Tibial artery (tissue), 4 donors: Measurements from ENCODE around the gene CAMSAP1.

Source experiments
- DNase-seq, 2 donors: peaks; one replicate each; pipeline ENCODE4 v3.0.0-alpha.2; 2019
- H3K27ac ChIP-seq, 2 donors: fragments of 200-600 bp; sonication (generic) in 1 of 2; 1 replicate in 1 of 2; 2 replicates in 1 of 2; pipeline ENCODE4 v1.5.1; 2018 to 2019; ENCODE audit warnings: mild to moderate bottlenecking in 1 of 2
- H3K27me3 ChIP-seq, 2 donors: fragments of 200-600 bp; sonication (generic) in 1 of 2; one replicate each; pipeline versions ENCODE4 v1.5.1 to v1.6.0; 2016 to 2019
- H3K36me3 ChIP-seq, 3 donors: fragments of 200-600 bp; sonication (generic) in 2 of 3; one replicate each; pipeline ENCODE4 v1.5.1; 2016 to 2019; ENCODE audit warnings: mild to moderate bottlenecking in 2 of 3
- H3K4me1 ChIP-seq, 4 donors: fragments of 200-600 bp; sonication (generic) in 2 of 4; 1 replicate in 3 of 4; 2 replicates in 1 of 4; pipeline ENCODE4 v1.5.1; 2016 to 2019
- H3K4me3 ChIP-seq, 2 donors: fragments of 200-600 bp; sonication (generic) in 1 of 2; 1 replicate in 1 of 2; 2 replicates in 1 of 2; pipeline ENCODE4 v1.5.1; 2018 to 2019; ENCODE audit warnings: mild to moderate bottlenecking in 2 of 2
- H3K9me3 ChIP-seq, 3 donors: fragments of 200-600 bp; sonication (generic) in 1 of 3; one replicate each; pipeline ENCODE4 v1.5.1; 2016 to 2019
- CTCF ChIP-seq, 2 experiments: fragments of 200-600 bp in 1 of 2; fragments of 450-650 bp in 1 of 2; IDR thresholded peaks; one replicate each; pipeline ENCODE4 v1.5.1; 2017 to 2019; ENCODE audit warnings: antibody characterized with exemption in 2 of 2, mild to moderate bottlenecking in 1 of 2, moderate library complexity in 1 of 2
- intact Hi-C: fragments of 100-400 bp; cut with DNase I; formaldehyde crosslinking; loops from one replicate; pipeline ENCODE4 v1.15.0; 2023; ENCODE audit warnings: low total_unique reads

Gene CAMSAP1

DNA sequence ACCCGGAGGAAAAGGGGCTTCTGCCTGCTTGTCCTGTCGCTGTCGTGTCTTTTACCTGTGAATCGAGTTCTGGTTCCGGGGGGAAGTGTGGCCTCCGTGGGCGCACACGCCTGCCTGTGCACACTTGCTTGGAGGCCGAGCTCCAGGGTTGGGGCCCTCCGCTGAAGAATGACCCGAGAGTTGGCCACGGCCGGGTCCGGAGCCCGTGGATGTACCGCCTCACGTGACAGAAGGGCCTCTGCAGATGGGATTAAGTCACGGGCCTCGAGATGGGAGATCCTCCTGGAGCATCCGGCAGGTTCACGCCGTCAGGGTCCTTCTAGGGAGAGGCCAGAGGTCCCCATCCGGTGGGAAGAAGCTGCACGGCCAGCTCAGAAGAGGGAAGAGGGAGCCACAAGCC, 124.4 kb downstream of the CAMSAP1 start:
- peaks cover 0 to 41% of the 10 kb centered on the region in 2 donors for H3K27me3 ChIP-seq
- H3K9me3 ChIP-seq = no peaks in the 10 kb centered on the region
- no peak for DNase-seq
- H3K27ac ChIP-seq = no peak overlapping the region
- no peak overlapping the region for H3K4me3 ChIP-seq
- no peaks in the 10 kb centered on the region for H3K4me1 ChIP-seq
- intact Hi-C loops = no loop called here
- no peaks in the 10 kb centered on the region for H3K36me3 ChIP-seq
- no peak for TF ChIP-seq CTCF (IDR thresholded peaks at IDR 0.05)

GRCh38 chr9:135780626-135781025, 126.7 kb downstream of the CAMSAP1 start:
- no peak for TF ChIP-seq CTCF (IDR thresholded peaks at IDR 0.05)
- Histone ChIP-seq H3K27me3 (peaks cover 0 to 25% of the 10 kb centered on the region in 2 donors), H3K4me3 (no peak overlapping the region), H3K9me3 (no peaks in the 10 kb centered on the region), H3K27ac (no peak overlapping the region), H3K4me1 (no peaks in the 10 kb centered on the region), H3K36me3 (no peaks in the 10 kb centered on the region)
- intact Hi-C loops = no loop called here
- DNase-seq = no peak

DNA sequence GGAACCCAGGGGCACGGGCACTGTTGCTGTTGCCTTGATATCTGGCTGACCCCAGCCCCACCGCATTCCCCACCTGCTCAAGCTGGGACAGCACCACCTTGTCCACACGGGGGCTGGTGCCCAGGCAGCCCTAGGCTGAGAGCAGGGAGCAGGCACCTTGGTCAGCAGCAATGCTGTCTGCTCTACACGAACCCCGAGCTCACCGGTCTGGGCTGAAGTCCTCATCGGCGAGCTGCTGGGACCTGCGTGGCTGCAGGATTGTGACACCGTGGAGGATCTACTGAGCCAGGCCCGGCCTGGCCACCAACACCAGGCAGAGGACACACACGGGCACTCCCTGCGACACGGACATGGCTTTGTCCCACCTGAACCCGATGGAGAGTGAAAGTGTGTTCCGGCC, 127.3 kb downstream of the CAMSAP1 start:
- no peak overlapping the region for H3K27ac ChIP-seq
- no peaks in the 10 kb centered on the region for H3K9me3 ChIP-seq
- no peak for DNase-seq
- no peak overlapping the region for H3K4me3 ChIP-seq
- intact Hi-C loops = no loop called here
- no peaks in the 10 kb centered on the region for H3K36me3 ChIP-seq
- no peaks in the 10 kb centered on the region for H3K4me1 ChIP-seq
- TF ChIP-seq CTCF (IDR thresholded peaks at IDR 0.05) = no peak
- H3K27me3 ChIP-seq = peaks cover 0 to 19% of the 10 kb centered on the region in 2 donors

DNA sequence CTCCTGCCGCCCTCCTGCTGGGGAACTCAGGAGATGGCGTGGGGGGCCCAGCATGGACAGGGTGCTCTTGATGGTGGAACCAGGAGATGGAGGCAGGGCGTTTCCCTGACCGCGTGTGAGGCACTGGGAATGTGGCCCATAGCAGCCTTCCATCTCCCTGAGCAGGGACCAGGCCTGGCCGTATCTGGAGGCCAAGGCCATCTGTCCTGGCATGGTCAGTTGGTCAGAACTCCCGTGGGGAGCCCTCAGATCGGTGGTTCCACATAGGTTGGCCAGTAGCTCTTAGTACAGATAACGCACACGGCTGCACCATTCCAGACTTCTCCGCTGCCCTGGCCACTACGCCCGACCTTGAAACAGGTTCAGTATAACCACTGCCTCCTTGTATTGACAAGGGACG, 127.8 kb downstream of the CAMSAP1 start:
- intact Hi-C loops = no loop called here

GRCh38 chr9:135778421-135778820, 128.9 kb downstream of the CAMSAP1 start:
- H3K4me3 ChIP-seq = no peak overlapping the region
- H3K27me3 ChIP-seq = peaks cover 0 to 22% of the 10 kb centered on the region in 2 donors
- TF ChIP-seq CTCF (IDR thresholded peaks at IDR 0.05) = no peak
- no peaks in the 10 kb centered on the region for H3K36me3 ChIP-seq
- DNase-seq = no peak
- no peaks in the 10 kb centered on the region for H3K9me3 ChIP-seq
- intact Hi-C loops = no loop called here
- H3K27ac ChIP-seq = no peak overlapping the region
- H3K4me1 ChIP-seq = no peaks in the 10 kb centered on the region

More for the DNA sequence above, 127.8 kb downstream of the CAMSAP1 start:
- H3K27me3 ChIP-seq = peaks cover 0 to 20% of the 10 kb centered on the region in 2 donors
- no peaks in the 10 kb centered on the region for H3K4me1 ChIP-seq
- H3K4me3 ChIP-seq = no peak overlapping the region
- no peak for TF ChIP-seq CTCF (IDR thresholded peaks at IDR 0.05)
- no peaks in the 10 kb centered on the region for H3K9me3 ChIP-seq
- no peak for DNase-seq
- H3K27ac ChIP-seq = no peak overlapping the region
- no peaks in the 10 kb centered on the region for H3K36me3 ChIP-seq

DNA sequence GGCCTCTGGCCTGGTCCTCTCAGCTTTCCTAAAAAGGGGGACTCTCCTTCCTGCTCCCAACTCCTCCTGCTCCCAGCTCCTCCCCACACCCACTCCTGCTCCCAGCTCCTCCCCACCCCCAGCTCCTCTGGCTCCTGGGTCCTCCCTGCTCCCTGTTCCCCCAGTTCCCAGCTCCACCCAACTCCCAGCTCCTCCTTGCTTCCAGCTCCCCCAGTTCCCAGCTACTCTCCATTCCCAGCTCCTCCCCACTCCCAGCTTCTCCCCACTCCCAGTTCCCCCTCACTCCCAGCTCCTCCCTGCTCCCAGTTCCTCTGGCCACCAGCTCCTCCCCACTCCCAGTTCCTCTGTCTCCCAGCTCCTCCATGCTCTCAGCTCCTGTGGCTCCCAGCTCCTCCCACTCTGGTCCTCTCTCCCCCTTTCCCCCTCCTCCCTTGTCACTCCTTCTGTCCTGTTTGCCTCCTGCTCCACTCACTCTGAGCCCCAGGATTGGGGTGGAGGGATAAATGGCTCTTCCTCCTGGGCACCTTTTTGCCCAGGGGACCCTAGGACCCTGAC, 129.6 kb downstream of the CAMSAP1 start:
- H3K36me3 ChIP-seq = no peaks in the 10 kb centered on the region
- no peak overlapping the region for H3K27ac ChIP-seq
- H3K4me1 ChIP-seq = no peaks in the 10 kb centered on the region
- peaks cover 0 to 19% of the 10 kb centered on the region in 2 donors for H3K27me3 ChIP-seq
- no peak for TF ChIP-seq CTCF (IDR thresholded peaks at IDR 0.05)
- DNase-seq = no peak
- H3K4me3 ChIP-seq = no peak overlapping the region
- intact Hi-C loops = no loop called here
- no peaks in the 10 kb centered on the region for H3K9me3 ChIP-seq
